GM12872 (cell line): ENCODE measurements around the gene GDF15.

Source experiments
- TF ChIP-seq, protein P1 (sequence below): IDR thresholded peaks from 3 replicates; pipeline ENCODE4 v1.5.1; 2011; ENCODE audit warnings: low read depth, mild to moderate bottlenecking, low read length, moderate library complexity; ENCODE audit not compliant: insufficient read depth

Gene GDF15

DNA sequence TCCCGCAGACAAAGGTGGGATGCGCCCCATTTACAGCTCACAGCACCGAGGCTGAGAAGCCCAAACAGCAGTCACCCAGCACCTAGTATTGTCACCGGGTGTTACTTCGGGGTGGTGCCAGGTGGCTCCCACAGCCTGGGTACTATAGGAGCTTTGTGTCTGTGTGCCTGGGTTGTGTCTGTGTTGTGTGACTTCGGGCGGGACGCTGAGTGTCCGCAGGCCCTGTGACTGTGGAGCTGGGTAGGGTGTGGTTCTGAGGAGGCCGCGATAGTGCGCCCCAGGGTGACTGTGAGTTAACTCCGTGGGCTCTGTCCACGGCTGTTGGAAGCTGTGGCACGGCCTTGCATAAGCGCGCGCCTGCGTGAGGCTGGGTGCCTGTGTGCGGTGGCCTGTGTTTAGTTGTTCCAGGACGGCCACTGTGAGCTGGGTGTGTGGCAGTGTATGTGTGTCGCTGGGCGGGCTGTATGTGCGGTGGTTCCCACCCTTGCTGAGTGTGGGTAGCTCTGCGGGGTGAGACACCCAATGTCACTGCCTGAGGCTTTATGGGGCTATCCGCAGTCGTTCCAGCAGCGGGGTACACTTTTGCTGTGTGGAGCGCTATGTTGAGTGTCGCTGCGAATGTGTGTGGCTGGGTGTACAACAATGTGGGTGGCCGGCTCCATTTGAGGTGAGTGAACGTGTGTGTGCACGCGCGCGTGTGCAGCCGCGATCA, 32.7 kb downstream of the GDF15 start:
- TF ChIP-seq, protein P1, sequence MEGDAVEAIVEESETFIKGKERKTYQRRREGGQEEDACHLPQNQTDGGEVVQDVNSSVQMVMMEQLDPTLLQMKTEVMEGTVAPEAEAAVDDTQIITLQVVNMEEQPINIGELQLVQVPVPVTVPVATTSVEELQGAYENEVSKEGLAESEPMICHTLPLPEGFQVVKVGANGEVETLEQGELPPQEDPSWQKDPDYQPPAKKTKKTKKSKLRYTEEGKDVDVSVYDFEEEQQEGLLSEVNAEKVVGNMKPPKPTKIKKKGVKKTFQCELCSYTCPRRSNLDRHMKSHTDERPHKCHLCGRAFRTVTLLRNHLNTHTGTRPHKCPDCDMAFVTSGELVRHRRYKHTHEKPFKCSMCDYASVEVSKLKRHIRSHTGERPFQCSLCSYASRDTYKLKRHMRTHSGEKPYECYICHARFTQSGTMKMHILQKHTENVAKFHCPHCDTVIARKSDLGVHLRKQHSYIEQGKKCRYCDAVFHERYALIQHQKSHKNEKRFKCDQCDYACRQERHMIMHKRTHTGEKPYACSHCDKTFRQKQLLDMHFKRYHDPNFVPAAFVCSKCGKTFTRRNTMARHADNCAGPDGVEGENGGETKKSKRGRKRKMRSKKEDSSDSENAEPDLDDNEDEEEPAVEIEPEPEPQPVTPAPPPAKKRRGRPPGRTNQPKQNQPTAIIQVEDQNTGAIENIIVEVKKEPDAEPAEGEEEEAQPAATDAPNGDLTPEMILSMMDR: no peak

DNA sequence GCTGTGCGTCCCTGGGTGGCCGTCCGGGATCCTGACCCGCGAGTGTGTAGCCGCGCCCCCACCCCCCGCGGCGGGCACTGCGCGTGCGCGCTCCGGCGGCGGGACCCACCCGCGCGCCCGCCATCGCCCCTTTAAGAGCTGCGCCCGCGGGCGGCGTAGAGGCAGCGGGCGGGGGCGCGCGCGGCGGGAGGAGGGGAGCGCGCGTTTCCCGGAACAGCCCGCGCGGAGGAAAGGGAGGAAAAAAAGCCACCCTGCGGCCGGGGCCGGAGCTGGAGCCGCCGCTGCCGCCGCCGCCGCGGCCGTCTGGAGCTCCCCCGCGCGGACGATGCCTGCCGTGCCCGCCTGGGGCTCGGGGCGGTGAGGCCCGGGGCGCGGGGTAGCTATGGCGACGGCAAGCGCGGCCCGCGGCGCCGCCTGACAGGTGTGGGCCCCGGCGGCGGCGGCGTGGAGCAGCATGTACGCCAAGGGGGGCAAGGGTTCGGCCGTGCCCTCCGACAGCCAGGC, 33.3 kb downstream of the GDF15 start, which contains the start of gene SSBP4:
Gene SSBP4, plus strand, starts transcription at position 204 of the 504 bp plus-strand sequence. Its CDS starts 251 bp downstream, at position 455.
- TF ChIP-seq, protein P1: peak; percentile 16; the same call in 1 of the 3 replicates

DNA sequence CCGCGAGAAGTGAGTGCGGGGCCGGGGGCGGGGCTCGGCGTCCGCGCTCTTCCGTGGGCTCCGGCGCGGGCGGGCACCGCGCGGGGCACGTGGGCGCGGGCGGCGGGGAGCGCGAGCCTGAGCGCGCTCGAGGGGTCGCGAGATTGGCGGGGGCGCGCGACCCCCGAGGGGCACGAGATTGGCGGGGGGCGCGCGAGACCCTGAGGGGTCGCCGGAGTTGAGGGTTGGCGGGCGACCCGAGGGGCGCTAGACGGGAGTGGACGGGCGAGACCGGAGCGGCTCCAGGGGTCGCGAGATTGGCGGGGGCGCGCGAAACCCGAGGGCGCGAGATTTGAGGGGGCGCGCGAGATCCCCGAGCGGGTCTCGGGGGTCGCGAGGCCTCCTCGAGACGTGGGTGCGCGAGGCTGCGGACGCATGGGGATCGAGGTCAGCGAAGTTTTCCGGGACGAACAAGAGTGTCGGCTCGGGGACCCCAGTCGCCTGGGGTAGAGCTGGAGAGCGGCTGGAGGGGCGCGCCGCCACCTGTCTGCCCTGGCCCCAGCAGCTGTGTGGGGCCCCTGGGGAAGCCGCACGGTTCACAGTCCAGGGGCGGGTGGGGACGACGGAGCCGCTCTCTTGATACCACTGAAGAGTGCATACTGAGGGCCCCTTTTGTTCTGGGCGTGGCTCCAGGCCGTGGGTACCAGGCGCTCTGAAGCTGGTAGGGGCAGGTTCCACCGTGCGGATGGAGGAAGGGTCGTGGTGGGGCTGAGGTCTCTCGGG, 33.9 kb downstream of the GDF15 start:
- TF ChIP-seq, protein P1: no peak

DNA sequence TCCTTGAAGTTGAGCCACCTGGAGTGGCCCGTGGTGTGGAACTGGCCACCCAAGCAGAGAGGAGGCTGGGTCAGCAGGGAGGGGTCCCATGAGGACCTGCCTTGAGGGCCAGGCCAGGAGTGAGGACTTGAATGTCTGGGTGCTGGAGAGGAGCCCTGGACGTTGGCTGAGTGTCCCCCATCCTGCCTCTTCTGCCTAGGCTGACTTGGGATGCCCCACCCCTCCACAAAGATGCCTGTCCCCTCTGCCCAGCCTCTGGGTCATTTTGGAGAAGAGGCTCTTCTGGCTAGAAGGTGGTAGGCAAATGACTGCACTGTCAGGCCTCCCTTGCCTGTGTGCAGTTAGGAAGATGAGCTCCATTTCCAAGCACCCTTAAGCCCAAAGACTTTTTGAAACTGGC, 35.0 kb downstream of the GDF15 start:
- TF ChIP-seq, protein P1: no peak

DNA sequence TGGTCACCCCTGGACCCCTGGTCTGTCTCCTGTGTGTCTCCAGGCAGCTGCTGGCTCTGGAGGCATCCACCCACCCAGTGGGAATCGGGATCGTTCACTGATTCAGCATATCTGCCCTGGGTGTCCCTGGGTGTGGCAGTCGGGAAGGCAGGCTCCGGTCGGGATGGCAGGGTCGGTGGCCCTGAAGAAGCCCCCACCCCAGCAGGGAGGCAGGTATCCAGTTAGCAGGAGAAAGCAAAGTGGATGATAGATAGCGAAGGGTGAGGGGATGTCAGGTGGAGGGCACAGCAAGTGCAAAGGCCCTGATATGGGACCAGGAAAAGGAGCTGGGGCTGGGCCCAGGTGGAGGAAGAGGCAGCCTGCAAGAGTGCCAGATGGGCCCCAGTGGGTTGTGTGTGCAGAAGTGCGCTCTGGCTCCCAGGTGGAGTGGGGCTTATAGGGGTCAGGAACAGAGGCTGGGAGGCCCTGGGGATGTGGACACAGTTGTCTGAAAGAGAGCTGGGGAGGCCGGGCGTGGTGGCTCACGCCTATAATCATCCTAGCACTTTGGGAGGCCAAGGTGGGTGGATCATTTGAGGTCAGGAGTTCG, 35.5 kb downstream of the GDF15 start:
- TF ChIP-seq, protein P1: no peak

DNA sequence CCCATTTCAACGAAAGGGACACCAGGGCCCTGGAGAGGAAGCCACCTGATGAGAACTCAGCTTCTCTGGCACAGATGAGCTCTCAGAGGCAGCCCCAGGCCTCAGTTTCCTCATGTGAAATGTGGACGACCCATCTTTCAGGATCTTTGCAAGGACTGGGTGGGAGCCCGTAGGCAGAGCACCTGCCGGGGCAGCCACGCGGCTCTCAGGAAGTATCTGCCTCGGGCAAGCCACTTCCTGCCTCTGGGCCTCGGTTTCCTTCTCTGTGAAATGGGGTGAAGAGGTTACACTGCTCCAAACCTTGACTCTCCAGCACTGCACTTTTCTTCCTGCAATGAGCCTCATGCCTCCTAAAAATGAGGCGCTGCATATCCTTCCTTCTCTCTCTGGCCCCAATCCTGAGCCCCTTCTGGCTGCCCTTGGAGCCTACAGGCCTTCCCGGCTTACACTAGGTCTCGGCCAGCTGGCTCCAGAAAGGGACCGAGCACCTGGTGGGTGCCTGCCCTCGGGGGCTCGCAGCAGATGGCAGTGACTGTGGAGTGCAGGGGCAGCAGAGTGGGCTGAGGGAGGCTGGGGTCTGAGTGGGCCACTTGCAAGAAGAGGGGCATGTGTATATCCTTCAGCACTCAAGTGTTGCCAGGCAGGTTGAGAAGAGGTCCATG, 36.7 kb downstream of the GDF15 start:
- TF ChIP-seq, protein P1: 0 out of 3 replicates have a peak, but pooled peaks have one; percentile 2
